Ishikawa (cell line): ENCODE measurements around the gene ATP9A.

Experiments
- NFIC ChIP-seq: IDR thresholded peaks from 2 replicates; pipeline ENCODE4 v1.6.1; 2012
- REST ChIP-seq: IDR thresholded peaks from 2 replicates; pipeline ENCODE4 v1.6.1; 2012; ENCODE audit warnings: low read depth, mild to moderate bottlenecking
- TAF1 ChIP-seq: IDR thresholded peaks from 2 replicates; pipeline ENCODE4 v1.6.1; 2012; ENCODE audit warnings: low read depth, mild to moderate bottlenecking
- TCF12 ChIP-seq: IDR thresholded peaks from 2 replicates; pipeline ENCODE4 v1.6.1; 2012; ENCODE audit warnings: low read depth
- TEAD4 ChIP-seq: IDR thresholded peaks from 2 replicates; pipeline ENCODE4 v1.6.1; 2012
- YY1 ChIP-seq: IDR thresholded peaks from 2 replicates; pipeline ENCODE4 v1.6.1; 2012; ENCODE audit warnings: low read depth

- TF ChIP-seq NFIC (no peak), REST (no peak), TEAD4 (no peak), TCF12 (no peak), TAF1 (no peak), YY1 (no peak)
Observed at GRCh38 chr20:51608061-51608460, 160.1 kb downstream of the ATP9A start.
